AG20443 (cell line): ENCODE measurements around the gene UTP3.
"Not testable (repeated sequence)": the region's sequence is repeated elsewhere in the genome, so short reads cannot be mapped to it uniquely, and the experiment has no call there.

Experiments used
- DNase-seq: peaks from one replicate; pipeline ENCODE4 v3.0.0; 2012; ENCODE audit warnings: low spot score, mixed read lengths

Gene UTP3

DNA sequence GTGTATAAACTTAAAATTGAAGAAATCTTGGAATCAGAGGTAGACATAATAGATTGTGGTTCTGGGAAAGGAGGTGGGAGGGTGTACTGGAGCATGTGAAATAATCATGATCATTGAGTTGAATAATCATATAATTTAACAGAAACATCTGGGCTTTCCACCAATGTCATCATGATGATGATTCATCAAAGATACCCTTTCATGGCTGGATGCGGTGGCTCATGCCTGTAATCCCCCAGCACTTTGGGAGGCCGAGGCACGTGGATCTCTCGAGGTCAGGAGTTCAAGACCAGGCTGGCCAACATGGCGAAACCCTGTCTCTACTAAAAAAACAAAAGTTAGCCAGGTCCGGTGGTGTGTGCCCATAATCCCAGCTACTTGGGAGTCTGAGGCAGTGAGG, 26.8 kb downstream of the UTP3 start:
- no peak for DNase-seq

DNA sequence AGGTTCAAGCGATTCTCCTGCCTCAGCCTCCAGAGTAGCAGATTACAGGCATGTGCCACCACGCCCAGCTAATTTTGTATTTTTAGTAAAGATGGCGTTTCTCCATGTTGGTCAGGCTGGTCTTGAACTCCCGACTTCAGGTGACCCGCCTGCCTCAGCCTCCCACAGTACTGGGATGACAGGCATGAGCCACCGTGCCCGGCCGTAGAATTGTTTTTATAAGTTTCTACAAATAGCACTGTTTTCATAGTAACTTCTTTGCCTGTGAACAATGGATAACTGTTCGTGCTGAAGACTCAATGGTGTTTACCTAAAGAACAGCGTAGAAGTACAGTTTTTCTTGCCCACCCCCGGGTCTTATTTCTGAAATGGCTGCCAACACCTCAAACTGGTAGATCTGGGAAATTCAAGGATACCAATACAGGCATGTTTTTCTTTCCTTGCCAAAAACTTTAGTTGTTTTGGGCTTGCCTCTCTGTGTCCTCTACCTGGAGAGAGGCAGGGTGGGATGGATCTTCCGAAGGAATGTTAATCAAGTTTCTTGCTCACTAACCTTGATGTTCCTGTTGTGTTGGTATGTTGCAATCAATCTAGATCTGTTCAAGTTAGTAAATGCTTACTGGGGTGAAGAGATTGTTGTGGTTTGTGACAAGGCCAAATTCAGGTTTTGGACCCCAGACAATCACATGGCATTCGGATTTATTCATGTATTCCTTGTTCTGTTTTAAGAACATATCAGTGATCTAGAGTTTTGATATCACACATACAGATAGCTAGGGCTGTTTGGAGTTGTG, 30.7 kb downstream of the UTP3 start:
- no peak for DNase-seq

DNA sequence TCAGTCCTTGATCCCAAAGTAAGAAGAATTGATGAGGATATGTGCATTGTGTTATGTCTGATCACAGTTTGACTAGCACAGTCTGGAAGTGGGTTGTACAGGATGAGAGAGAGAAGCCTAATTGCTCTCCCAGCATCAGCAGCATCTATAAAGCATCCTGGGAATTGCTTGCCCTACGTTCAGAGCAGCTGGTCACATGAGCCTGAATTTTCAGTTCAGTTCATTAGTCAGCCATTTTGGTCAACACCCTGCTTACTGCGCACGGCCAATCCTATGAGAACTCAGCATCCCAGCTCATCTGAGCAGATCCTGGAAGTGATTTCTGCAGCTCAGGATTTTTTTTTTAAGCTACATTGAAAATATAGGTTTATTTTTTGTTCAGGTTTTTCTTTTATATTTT, 33.4 kb downstream of the UTP3 start, which contains the start of gene RUFY3:
TSS of gene RUFY3 (plus strand) at position 218 of the 400 bp plus-strand sequence. CDS start 610 bp downstream, outside the sequence.
- DNase-seq, result peak; percentile 78

DNA sequence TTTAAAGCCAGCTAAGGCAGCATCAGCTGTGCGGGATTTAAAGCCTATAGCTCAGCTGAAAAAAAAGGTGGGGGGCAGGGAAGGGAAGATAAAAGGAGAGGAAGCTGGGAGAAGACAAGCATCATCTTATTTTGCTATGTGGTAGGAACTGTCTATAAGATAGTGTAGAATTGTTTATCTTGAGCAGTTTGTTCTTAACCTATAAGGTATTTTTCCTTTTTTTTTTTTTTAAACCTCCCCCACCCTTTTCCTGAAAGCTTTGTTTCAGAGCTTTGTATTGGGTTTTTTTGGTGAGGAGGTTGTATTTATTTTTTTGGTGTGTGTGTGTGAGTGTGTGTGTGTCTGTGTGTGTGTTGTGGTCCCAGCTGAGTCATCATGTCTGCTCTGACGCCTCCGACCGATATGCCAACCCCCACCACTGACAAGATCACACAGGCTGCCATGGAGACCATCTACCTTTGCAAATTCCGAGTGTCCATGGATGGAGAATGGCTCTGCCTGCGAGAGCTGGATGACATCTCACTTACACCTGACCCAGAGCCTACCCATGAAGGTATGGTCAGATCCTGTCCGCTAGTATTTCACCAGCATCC, 34.0 kb downstream of the UTP3 start:
- peak; percentile 45 for DNase-seq

DNA sequence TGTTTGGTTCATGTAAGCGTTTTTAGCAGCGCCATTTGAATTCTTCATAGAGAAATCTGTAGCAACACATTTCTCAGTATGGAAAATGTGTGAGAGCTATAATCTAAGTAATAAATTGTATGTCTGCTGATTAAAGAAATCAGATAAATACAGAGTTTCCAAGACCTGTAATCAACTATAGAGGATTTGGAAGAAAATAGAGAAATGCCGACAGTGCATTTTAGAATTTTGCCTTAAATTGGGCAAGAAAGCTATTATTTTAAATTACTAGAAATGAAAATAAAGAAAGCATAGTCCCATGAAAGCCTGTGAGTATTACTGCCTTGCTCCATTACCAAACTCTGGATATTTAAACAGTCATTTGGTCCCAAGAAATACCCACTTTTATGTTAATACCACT, 36.1 kb downstream of the UTP3 start:
- no peak for DNase-seq

DNA sequence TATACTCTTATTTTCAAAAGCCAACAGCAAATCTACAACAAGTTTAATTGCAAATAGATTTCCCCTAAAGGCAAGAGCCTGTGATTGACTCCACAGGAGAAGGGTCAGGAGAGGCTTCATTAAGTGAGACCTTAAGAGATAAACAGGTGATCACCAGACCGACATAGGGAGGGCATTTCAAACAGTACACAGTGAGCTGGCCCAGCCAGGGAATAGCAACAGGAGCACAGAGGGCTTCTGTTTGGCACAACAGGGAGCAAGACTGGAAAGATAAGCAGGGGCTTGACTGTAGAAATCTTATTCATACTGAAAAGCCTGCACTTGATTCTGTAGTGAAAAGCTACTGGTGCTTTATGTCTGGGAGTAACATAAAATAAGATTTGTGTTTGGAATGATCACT, 37.3 kb downstream of the UTP3 start:
- no peak for DNase-seq

DNA sequence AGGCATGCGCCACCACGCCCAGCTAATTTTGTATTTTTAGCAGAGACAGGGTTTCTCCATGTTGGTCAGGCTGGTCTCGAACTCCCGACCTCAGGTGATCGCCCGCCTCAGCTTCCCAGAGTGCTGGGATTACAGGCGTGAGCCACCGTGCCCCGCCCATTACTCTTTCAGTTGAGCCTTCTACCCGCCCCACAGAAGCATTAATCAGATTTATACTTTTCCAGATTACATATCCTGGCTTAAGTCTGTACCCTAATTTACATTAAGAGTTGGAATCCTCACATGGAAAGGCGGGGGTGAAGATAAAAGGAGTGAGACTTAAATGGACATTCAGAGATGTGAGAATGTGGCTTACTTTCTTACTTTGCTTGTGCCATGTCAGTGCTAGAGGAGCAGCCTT, 38.2 kb downstream of the UTP3 start:
- DNase-seq, result not testable (repeated sequence)

DNA sequence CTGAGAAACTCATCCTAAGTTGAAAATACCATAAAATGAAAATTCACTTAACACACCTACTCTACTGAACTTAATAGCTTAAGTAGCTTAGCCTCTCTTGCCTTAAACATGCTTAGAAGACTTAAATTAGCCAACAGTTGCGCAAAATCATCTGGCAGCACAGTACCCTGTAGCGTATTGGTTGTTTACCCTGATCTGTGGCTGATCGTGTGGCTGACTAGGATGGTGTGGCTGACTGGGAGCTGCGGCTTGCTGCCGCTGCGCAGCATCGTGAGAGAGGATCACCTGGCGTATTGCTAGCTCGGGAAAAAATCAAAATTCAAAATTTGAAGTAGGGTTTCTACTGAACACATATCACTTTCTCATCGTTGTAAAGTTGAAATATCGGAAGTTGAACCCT, 39.8 kb downstream of the UTP3 start:
- DNase-seq, result no peak

DNA sequence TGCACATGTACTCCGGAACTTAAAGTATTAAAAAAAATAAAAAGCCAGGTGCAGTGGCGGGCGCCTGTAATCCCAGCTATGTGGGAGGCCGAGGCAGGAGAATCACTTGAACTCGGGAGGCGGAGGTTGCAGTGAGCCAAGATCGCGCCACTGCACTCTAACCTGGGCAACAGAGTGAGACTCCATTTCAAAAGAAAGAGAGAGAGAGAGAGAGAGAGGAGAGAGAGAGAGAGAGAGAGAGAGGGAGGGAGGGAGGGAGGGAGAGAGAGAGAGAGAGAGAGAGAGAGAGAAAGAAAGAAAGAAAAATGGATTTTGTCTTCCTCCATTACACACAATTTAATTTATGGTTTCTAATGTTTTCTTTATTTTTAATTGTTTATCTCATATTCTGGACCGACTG, 44.5 kb downstream of the UTP3 start:
- not testable (repeated sequence) for DNase-seq

DNA sequence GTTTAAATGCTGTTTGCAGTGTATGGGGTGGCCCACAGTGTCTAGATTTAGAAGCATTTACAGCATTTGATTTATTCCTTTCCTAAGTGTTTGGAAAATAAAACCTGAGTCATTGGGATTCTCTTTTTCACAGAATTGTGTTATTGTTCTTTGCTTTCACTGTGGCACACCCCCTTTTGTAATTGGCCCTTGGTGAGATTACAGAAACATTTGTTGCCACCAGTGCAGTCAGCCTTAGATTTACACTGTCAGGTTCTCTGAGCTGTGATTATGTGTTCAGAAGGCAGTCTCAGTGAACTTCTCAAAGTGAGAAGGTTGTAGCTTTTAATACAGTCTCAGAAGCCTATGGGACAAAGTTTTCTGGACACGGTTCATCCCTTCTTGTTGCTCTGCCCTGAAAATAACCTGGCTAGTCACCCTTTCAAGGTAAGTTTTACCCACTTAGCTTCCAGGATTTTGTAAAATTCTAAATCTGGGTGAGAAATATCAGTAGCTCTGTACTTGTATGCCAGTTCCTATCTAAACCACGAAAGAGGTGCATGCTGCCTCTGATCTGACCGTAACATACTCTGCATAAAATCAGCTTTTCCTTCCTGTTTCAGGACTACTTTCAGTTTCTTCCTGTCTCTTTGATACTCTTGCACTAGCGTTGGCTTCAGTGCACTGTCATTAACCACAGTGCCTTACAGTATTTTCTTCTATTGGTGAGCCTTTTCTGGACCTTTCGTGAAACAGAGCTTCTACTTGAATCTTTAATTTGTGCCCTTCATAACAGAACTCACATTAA, 46.0 kb downstream of the UTP3 start:
- DNase-seq, result peak; percentile 53

DNA sequence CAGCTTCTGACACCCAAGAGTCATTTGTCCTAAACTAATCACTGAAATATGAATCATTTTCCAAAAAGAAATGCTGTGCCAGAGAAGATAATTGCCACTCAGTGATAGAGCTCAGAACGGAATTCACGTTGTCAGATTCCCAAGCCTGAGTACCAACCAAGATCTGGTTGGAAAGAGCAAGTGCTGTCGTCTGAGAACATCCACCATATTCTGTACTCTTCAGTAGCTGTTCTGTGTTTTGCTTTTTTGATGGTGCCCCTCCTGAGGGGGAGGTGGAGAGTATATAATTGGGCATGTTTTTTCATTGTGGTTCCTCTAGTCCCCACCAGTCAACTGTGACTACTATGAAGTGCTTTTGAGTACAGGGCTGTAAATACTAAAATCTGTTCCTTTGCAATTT, 46.6 kb downstream of the UTP3 start:
- no peak for DNase-seq

DNA sequence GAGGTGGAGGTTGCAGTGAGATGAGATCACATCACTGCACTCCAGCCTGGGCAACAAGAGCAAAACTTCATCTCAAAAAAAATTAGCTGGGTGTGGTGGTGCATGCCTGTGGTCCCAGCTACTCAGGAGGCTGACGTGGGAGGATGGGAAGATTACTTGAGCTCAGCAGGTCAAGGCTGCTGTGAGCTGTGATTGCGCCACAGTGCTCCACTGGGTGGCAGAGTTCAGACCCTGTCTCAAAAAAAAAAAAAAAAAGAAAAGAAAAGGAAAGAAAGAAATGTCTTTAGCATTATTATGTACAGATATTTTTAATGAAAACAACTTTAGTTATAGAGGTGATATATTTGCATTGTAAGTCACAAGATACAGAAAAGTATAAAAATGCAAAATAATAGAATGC, 47.6 kb downstream of the UTP3 start:
- peak; percentile 19 for DNase-seq

DNA sequence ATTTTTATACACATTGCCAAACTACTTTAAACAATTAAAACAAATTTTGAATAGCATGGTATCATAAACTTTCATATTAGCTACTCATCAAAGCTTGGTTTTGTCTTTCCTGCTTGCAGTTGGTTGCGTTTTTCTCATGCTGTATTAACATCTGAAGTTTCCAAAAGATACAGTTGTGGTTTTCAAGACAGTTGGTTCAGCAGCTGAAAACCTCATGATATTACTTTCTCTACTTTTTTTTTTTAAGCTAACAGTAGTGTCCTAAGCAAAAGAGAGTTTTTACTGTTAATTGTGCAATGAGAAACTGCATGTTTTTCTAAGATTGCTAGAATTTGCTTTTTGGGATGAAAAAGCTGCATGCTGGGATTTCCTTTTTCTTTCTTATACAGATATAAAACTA, 48.7 kb downstream of the UTP3 start:
- DNase-seq, result no peak

DNA sequence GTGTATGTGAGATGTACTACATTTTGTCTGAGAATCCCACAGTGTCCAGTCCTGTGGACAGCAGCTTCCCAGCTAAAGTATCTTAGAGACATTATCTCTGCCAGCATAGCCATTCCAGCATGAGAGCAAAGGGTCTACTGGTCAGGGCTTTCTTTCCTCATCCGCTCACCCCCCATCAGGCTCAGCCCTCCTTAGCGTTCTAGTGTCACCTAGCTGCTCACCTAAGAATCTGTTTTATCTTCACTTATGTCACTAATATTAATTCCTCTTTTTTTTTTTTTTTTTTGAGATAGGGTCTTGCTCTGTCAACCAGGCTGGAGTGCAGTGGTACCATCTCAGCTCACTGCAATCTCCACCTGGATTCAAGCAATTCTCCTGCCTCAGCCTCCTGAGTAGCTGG, 49.1 kb downstream of the UTP3 start:
- no peak for DNase-seq

DNA sequence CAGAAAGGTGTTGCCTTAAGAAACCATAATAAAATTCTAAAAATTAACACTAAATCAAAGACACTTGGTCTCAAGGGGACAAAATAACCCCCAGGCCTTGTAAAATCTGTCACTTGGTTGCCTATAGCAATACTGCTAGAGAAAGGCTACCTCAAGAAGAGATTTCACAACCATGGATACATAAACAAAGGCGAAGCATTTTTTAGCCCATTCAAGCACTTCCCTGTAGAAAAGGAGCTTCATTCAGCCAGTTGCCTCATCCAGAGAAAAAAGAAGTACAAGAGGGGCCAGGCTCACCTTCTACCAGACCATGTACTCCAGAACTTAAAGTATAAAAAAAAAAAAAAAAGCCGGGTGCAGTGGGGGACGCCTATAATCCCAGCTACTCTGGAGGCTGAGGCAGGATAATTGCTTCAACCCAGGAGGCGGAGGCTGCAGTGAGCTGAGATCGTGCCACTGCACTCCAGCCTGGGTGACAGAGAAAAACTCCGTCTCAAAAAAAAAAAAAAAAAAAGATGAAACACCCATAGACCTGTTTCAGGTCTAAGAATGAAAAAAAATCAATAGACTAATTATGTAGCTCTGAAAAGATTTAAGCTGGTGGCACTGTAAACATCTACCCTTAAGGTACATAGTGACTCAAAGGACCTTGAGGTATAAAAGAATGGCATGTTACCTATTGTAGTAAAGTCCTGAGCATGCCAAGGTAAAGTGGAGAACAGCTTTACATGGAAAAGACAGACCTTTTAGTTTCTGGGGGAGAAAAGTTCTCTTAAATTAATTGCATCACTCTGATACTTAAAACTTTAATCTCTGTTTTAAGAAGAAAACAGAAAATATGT, 51.4 kb downstream of the UTP3 start:
- DNase-seq, result no peak
